Measurements from ENCODE around the gene FRK.
A peak's percentile ranks its signal among the peaks of the same experiment; 100 is the strongest.

FRK gene

DNA sequence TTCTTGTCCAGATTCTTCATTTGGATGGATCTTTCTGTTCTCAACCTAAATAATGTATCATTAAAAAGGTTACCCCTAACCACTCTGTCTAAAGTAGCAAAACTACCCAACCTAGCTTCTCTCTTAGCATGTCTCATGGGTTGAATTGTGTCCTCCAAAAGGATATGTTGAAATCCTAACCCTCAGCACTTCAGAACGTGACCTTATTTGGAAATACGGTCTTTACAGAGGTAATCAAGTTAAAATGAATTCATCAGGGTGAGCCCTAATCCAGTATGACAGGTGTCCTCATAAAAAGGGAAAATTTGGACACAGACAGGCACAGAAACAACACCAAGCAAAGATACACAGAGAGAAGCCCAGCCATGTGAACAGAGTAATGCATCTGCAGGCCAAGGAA is 6.1 kb upstream of the FRK start:
- TF ChIP-seq, protein P1, sequence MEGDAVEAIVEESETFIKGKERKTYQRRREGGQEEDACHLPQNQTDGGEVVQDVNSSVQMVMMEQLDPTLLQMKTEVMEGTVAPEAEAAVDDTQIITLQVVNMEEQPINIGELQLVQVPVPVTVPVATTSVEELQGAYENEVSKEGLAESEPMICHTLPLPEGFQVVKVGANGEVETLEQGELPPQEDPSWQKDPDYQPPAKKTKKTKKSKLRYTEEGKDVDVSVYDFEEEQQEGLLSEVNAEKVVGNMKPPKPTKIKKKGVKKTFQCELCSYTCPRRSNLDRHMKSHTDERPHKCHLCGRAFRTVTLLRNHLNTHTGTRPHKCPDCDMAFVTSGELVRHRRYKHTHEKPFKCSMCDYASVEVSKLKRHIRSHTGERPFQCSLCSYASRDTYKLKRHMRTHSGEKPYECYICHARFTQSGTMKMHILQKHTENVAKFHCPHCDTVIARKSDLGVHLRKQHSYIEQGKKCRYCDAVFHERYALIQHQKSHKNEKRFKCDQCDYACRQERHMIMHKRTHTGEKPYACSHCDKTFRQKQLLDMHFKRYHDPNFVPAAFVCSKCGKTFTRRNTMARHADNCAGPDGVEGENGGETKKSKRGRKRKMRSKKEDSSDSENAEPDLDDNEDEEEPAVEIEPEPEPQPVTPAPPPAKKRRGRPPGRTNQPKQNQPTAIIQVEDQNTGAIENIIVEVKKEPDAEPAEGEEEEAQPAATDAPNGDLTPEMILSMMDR (IDR thresholded peaks at IDR 0.05; ENCODE audit: control insufficient read depth, insufficient read depth, low read depth, low read length, missing control alignments) = no peak
- no peak for DNase-seq (ENCODE audit: low read depth)
- H3K4me3 ChIP-seq (ENCODE audit: control insufficient read depth, low read depth, low read length) = no peak overlapping the region

DNA sequence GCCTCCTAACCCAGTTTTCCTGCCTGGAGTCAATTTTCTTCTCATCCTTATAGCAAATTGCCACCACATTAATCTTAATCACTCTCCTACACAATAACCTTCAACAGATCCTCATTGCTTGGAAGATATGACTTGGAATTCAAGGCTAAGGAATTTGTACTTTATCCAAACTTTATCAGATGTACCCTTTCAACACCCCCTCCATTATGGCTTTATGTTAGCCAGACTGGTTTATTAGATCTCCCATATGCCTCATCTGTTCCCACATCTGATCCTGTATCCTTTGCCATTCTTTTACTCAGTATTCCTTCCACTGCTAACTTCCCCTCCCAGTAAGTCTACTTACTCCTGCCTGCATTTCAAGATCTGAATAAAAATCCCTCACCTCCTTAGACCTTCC is 4.0 kb upstream of the FRK start:
- TF ChIP-seq, protein P1 (IDR thresholded peaks at IDR 0.05; ENCODE audit: control insufficient read depth, insufficient read depth, low read depth, low read length, missing control alignments) = no peak

DNA sequence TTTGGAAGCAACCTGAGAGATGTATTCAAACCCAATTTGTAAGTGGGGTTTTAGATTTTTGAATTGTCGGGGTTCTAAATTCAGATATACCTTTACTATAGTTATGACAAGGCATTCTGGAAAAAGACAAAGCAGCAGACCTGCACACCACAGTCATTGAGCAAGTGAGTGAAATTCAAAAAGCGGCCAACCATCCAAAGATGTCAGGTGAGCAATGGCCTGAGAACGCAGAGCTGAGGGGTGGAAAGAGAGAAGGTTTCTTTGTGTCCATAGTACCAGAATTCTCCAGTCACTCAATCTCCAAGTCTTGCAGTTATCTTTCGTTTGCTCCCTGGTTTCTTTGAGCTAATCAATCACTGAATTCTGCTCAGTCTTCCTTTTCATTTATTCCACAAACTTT is 1.8 kb upstream of the FRK start:
- TF ChIP-seq, protein P1 (IDR thresholded peaks at IDR 0.05; ENCODE audit: control insufficient read depth, insufficient read depth, low read depth, low read length, missing control alignments) = no peak

More for the DNA sequence above, 4.0 kb upstream of the FRK start:
- no peak overlapping the region for H3K4me3 ChIP-seq (ENCODE audit: control insufficient read depth, low read depth, low read length)
- no peak for DNase-seq (ENCODE audit: low read depth)

DNA sequence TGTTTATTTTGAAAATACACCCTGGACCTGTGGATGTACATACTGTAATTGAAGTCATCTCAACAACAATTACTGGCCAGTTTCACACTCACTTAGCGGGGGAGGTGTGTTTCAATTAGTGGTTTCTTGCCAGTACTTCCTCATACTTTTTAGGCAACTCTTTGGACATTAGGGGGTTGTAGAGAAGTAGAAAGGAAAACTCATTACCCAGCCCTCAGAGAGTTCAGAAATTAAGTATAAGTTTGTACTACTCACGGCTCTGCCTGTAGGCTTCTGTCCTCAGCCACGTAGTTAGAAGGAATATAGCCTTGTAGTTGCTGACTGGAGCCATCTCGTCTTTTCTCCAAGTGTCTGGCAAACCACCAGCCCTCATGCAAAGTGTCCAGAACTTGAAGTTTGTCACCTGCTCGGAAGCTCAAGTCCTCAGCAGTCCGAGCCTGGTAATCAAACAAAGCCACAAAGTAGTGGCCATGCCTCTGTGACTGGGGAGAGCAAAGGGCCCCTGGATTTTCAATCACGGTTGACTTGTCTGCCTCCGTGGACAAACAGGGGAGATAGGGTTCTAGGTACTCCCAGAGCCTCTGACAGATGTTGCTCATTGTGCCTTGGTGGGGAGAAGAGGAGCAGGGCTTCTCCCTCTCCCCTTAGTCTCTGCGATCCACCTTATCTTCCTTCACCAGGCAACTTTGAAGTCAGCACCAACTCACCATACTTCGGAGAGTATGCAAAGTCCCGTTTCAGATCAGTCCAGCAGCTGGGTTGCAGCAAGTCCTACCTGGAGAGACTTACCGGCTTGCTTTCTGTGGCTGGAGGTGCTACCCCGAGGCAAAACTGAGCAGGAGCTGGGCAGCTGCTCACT is 749 bp downstream of the FRK start:
- H3K4me3 ChIP-seq (ENCODE audit: control insufficient read depth, low read depth, low read length) = peak overlapping the region; percentile 31
- no peak for DNase-seq (ENCODE audit: low read depth)
- TF ChIP-seq, protein P1 (IDR thresholded peaks at IDR 0.05; ENCODE audit: control insufficient read depth, insufficient read depth, low read depth, low read length, missing control alignments) = no peak

More for the DNA sequence above, 1.8 kb upstream of the FRK start:
- no peak for DNase-seq (ENCODE audit: low read depth)
- no peak overlapping the region for H3K4me3 ChIP-seq (ENCODE audit: control insufficient read depth, low read depth, low read length)

DNA sequence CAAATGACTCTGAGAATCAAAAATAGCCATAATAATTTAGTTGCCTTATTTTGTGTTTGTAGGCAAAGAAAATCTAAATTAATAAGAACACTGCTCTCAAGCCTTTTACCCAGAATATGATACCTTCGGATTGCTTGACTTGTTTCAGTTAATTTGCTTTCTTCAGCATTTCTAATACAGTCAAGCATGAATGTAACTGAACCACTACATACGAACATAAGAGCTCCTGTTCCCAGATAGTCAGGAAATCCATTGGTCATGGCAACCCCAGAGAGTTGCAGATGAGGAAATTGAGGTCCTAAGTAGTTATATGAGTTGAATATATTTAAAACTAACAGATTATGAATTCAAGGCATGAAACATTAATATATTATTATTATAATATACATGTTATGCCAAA is 2.9 kb downstream of the FRK start:
- no peak overlapping the region for H3K4me3 ChIP-seq (ENCODE audit: control insufficient read depth, low read depth, low read length)
- DNase-seq (ENCODE audit: low read depth) = no peak
- TF ChIP-seq, protein P1 (IDR thresholded peaks at IDR 0.05; ENCODE audit: control insufficient read depth, insufficient read depth, low read depth, low read length, missing control alignments) = no peak

DNA sequence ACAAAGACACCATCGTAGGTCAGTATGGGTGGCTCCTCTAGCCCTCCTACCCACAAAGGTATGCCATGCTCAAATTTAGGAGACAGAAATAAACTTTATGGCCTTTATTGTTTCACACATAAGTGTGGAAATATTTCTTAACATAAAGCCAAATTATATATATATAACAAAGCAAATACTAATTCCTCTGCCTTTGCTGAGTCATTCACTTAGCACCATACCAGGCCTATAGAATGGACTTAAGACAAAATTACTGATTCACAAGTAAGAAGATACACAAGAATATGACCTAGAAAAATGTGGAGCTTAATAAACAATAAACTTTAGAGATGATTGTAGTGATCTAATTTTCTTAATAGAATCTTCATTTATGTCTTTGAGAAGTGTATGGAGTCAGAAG is 5.2 kb downstream of the FRK start:
- no peak for DNase-seq (ENCODE audit: low read depth)
- TF ChIP-seq, protein P1 (IDR thresholded peaks at IDR 0.05; ENCODE audit: control insufficient read depth, insufficient read depth, low read depth, low read length, missing control alignments) = no peak
- no peak overlapping the region for H3K4me3 ChIP-seq (ENCODE audit: control insufficient read depth, low read depth, low read length)
